DMS114 treated with DMSO at 0.1 percent for 48 hours (cell line): ENCODE data around the gene NDUFS8.

Experiments
- DNase-seq: peaks from one replicate; lab custom pipeline; 2025; ENCODE audit not compliant: unreplicated experiment; lab: John Stamatoyannopoulos, UW

The NDUFS8 gene

DNA sequence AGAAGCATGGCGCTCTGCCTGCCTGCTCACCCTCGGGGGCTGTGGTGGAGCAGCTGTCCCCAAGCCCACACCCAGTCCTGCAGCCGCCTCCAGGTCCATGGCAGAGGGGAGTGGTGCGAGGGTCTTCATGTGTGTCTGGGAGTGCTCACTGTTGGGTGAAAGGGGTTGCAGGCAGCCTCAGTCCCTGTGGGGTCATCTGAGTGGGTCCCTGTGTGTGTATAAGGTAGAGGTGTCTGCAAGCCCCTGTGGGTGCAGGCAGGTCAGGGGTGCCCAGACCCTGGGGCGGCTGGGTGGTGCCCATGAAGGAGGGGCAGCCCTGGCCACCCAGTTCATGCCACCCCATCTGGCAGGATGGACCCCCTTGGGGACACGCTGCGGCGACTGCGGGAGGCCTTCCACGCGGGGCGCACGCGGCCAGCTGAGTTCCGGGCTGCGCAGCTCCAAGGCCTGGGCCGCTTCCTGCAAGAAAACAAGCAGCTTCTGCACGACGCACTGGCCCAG, 15.5 kb upstream of the NDUFS8 start:
- DNase-seq = no peak

DNA sequence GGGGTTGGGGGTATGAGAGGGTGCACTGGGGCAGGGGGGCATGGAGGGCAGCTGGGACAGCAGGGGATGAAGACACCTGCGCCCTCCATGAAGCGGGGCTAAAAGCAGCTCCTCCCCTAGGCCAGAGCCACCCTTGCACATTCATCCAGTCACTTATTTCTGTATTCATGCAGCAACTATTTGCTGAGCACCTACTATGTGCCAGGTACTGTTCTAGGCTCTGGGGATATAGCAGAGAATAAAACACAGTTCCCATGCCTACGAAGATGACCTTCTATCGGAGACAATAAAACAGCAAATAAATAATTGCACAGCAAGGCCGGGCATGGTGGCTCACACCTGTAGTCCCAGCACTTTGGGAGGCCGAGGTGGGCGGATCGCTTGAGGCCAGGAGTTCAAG, 15.0 kb upstream of the NDUFS8 start:
- no peak for DNase-seq

DNA sequence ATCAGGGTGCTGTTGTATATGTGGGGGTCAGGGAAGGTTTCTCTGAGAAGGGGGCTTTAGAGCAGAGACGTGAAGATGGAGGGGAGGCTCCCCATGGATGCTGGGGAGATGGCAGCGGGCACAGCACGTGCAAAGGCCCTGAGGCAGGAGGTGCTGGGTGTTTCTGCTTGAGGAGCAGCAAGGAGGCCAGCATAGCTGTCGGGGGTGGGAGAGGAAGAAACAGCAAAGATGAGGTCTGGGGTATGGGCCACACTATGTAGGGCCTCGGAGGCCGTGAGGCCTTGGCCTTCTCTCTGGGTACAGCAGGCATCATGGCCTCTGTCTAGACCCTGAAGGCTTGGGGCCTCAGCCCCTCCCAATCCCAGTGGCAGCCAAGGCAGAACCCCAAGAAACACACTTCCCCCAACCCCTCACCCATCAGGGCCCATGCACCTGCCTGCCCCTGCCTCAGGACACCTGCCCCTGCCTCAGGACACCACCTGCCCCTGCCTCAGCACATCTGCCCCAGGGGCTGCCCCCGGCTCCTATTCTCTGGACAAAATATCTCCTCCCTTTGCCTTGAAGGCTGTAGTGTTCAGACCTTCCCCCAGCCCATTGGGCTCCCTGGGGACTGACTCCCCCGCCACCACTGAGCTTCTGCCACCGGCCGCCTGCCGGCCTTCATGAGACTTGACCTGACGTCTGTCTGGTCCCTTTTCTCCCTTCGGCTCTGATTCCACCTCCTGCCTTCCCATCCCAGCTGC, 14.1 kb upstream of the NDUFS8 start:
- no peak for DNase-seq

DNA sequence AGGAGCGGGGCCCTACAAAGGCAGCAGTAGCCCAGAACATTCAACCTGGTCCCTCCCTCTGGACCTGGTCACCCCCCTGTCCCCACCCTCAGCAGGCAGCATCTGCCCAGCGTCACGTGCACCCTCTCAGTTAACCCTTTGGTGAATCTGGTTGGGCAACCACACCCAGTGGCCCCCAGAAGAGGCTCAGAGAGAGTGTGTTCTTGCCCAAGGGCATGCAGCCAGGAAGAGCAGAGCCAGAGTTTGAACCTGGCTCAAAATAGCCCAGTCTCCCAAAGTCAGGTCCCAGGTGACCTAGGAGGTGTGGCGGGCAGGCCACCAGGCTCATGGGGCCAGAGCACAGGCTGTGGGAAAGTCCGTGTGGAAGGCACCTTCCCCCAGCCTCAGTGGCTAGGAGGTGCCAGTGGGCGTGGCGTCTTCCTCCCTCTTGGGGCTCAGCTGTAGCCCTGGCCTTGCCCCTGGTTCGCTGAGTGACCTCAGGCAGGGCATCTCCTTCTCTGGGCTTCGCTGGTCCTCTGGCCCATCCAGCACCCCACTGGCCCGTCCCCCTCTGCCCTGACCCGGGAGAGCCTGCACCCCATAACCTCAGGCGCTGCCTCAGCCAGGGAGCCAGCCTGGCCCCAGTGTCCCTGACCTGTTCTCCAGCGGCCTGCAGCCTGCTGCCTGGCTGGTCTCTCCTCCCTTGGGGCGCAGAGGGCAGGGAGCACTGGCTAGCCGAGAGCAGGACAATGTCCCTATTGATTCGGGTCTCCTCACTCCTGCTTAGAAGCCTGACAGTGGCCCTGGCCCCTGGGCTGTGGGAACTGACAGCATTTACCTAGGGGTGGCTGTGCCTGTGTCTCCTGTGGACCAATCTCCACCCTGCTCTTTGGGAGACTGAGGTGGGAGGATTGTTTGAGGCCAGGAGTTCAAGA, 13.3 kb upstream of the NDUFS8 start:
- no peak for DNase-seq

DNA sequence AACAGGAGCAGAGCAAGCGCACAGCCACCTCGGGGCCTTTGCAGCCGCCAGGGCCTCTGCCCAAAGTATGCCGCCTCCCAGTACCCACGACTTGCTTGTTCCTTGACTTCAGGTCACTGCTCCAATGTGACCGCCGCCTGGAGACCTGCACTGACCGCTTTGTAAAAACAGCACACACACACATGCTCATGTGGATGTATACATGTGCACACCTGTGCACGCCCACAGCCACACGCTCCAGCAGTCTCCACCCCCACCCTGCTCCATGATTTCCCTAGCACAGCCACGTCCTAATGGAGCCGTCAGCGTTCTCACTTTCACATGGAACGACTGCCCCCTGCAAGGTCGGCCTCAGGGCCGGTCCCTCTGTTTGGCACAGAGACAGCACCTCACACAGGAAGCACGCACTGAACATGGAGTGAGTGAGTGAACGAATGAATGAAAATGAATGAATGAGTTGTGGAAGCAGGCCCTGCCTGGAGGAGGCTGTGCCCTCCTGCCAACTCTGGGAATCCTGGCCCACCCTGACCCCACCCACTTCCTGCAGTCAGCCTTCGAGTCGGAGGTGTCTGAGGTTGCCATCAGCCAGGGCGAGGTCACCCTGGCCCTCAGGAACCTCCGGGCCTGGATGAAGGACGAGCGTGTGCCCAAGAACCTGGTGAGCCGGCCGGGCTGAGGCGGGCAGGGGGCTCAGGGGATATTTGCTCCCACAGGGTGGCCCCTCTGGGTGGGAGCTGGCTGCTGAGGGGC, 12.3 kb upstream of the NDUFS8 start:
- DNase-seq = no peak

DNA sequence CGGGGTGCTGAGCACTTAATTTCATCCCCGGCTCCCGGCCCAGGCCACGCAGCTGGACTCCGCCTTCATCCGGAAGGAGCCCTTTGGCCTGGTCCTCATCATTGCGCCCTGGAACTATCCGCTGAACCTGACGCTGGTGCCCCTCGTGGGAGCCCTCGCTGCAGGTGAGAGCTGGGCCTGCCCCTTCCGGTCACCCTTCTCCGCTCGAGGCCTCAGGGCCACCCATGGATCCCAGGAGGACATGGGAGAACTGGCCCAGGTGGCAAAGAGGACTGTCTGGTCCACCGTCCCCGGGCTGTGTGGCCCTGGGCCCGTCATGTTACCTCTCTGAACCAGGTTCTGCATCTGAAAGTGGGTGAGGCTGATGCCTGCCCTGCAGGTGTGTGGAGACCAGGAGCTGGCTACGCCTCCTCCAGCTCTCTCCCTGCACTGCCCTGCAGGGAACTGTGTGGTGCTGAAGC, 11.7 kb upstream of the NDUFS8 start:
- DNase-seq = no peak

DNA sequence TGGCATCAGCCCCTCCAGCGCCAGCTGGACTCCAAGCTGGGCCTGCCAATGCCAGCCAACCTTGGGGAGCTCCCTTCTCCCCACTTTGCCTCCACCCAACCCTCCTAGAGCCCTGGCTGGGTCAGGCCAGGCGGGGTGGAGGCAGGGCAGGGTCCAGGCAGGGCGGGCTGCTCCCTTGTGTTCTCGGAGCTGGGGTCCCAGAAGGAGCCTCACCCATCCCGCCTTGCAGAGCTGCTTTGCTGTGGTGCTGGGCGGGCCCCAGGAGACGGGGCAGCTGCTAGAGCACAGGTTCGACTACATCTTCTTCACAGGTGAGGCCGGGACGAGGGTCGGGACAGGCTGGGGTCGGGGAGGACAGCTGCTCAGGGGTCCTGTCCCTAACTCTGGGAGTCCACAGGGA, 11.0 kb upstream of the NDUFS8 start:
- no peak for DNase-seq

DNA sequence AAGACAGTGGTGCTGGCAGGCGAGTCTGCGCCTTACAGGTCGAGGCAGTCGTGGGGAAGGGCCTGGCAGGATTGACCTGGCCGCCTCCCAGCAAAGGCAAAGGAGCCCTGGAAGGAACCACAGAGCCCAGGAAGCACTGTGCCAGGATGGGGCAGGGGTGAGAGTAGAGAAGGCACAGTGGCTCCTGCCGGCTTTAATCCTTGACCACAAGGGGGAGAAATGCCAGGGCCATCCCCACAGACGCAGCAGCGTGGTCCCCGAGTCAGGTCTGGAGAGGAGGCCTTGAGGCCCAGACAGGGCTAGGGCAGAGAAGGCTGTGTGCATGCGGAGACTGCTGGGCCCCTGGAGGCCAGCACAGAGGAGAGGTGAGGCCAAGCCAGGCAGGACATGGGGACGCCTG, 9.9 kb upstream of the NDUFS8 start:
- DNase-seq = peak; percentile 86

DNA sequence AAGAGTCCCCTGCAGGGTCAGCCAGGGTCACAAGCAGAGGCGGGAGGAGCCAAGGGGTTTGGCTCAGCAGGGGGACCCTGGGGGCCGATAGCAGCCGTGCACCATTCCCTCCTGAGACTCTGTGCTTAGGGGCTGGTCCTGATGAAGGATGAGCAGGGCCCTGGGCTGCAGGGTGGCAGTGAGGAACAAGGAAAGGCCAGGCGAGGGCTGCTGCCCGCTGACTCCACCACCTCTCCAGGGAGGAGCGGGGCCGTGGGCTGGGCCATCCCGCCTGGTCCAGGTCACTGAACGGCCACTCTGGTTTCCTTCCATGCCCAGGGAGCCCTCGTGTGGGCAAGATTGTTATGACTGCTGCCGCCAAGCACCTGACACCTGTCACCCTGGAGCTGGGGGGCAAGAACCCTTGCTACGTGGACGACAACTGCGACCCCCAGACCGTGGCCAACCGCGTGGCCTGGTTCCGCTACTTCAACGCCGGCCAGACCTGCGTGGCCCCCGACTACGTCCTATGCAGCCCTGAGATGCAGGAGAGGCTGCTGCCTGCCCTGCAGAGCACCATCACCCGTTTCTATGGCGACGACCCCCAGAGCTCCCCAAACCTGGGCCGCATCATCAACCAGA, 9.2 kb upstream of the NDUFS8 start:
- DNase-seq = no peak

DNA sequence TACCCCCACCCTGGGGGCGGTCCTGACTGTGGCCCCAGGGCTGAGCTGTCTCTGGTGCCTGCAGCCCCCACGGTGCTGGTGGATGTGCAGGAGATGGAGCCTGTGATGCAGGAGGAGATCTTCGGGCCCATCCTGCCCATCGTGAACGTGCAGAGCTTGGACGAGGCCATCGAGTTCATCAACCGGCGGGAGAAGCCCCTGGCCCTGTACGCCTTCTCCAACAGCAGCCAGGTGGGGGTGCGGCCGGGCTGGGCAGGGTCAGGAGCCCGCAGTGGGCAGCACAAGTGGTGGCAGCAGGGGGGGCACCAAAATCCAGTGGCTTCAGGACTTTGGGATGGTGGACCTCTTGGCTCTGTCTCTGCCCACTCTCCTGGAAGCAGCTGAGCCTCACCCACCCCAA, 8.0 kb upstream of the NDUFS8 start:
- no peak for DNase-seq

DNA sequence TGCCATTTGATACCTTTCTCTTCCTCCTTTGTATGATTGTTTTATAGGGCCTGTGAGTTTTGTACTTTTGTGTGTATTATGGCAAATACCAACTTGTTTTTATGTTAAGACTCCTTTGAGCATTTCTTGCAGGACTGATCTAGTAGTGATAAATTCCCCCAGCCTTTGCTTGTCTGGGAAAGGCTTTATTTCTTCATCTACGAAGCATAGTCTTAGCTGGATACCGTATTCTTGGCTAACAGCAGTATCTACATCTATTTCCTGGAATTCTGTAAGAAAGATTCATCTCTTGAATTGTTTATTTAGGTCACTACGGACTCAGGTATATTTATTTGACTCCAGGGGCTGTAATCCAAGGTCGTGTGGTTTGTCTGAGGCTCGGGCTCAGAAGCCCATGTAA, 6.0 kb upstream of the NDUFS8 start:
- no peak for DNase-seq

DNA sequence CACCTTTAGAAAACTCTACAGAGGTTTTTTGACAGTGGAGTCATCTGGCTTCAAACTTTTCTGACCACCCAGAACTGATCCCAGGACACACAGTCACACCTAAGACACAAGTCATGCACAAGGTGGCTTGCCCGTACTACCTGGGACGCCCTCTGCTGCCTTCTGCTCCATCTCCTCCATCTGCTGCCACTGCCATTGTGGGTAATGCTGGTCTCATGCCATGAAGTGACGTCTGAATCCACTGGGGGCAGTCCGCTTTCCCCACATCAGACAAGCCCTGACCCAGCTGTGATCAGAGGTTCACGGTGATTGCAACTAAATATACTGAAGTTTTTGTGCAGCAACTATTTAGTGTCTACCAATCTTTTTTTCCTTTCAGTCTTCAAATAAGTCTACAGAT, 5.4 kb upstream of the NDUFS8 start:
- no peak for DNase-seq

DNA sequence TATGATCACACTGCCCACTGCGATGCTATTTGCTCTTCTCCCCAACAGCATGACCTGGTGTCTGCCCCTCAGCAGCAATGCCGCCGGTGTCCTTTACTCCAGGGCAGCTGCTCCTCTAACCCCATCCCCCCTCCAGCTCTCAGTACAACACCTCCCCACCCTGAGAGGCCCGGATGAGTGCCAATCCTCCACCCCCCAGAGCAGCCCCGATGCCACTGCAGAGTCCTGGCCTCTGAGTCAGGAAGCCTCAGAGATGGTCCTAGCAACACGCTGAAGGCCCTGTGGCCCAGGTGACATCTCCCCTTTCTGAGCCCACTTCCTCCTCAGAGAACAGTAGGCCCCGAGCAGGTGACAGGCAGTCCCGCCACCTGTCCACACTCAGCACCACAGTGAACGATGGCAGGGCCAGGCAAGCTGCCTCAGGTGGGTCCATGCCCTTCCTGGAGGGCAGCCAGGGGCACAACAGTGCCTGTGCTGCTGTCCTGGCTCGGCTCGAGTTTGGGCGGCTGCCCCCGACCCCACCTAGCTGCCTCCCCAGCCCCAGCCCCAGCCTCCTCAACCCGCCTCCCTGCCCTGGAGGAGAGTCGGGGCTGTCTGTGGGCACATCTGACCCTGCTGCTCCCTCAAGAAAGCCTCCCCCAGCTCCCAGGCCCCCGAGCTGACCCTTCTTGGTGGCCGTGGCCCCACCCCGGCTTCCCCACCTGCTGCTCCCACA, 3.9 kb upstream of the NDUFS8 start:
- DNase-seq = no peak

DNA sequence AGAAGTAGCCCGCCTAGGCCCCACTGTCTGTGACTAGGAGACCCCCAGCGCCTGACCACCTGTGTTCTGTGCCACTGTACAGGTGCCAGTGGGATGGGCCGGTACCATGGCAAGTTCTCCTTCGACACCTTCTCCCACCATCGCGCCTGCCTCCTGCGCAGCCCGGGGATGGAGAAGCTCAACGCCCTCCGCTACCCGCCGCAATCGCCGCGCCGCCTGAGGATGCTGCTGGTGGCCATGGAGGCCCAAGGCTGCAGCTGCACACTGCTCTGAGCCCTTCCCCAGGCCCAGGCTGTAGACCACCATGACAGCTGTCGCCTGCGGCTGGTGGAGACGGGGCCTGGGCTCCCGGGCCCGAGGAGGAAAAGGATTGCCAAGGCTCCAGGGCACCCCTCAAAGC, 2.8 kb upstream of the NDUFS8 start:
- no peak for DNase-seq

DNA sequence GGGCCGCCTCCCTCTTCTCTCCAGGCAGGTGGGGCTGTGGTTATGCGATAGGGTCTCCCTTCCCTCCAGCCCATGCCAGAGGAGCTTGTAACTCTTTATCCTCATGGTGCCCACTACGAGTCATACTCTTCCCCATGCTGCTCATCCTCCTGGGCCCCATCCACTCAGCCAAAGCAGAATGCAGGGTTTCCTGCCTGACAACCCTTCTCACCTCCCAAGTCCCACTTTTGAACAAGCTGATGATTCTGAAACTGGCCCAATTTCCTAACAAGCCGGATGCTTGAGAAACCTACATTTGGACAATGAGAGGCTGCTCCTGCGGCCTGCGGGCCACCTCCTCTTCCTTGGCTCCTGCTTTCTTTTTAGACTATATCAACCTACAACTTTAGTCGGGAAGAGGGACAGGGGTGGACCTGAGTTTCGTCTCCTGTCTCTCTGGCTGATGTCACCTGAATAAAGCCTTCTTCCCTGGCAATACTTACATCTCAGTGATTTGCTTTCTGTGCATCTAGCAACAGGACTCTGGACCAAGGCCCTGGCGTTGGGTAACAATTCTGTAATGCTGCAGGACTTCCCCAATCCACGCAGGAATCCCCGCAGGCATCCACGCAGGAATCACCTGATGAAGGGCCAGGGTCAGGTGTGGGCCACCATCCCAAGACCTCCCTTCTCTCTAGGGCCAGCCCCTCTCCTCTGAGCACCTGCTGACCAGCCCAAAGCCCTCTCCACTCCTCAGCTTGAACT, 1.5 kb upstream of the NDUFS8 start:
- DNase-seq = no peak

DNA sequence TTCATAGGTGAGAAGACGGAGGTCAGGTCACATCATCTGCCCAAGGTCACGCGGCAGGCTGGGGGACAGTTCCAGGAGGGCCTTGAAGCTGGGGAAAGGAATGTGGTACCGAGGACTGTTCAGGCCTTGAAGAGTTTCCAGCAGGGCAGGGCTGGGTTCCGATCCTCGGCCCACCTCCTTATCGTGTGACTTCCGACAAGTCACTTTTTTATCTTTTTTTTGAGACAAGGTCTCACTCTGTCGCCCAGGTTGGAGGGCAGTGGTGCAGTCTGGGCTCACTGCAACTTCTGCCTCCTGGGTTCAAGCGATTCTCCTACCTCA, 623 bp downstream of the NDUFS8 start:
- DNase-seq = no peak

DNA sequence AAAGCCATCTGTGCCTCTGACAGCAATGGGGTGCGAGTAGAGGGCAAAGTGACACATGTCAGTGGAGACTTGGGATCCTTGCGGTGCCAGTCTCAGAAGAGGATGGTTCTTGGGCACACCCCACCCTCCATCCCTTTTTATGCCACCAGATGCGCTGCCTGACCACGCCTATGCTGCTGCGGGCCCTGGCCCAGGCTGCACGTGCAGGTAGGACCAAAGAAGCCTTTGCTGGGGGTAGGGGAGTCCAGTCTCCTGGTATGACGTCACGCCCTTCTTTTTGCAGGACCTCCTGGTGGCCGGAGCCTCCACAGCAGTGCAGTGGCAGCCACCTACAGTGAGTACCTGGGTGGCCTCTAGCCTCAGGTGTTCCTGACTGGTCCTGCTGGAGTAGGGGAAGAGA, 1.5 kb downstream of the NDUFS8 start:
- no peak for DNase-seq

DNA sequence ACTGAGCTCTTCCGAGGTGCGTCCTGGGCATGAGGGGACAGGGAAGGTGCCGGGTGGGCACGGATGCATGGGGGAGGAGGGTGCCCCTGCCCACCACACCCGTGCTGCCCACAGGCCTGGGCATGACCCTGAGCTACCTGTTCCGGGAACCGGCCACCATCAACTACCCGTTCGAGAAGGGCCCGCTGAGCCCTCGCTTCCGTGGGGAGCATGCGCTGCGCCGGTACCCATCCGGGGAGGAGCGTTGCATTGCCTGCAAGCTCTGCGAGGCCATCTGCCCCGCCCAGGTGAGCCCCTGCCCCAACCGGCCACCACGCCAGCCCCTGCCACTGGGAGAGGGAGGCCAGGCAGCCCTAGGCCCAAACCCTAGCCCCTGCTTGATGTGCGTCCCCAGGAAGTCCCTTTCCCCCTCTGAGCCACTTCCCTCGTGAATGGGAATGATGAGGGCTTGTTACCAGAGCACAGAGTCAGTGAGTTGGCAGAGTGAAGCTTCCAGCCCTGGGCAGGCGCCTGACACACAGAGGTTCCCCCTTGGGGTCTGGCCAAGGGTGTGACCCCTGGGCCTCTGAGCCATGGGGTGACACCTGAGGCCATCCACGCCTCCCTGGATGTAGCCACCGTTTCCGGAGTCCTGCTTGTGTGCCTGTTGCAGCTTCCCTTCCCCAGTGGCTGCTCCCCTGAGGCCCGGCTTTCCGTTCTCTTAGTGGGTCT, 2.7 kb downstream of the NDUFS8 start:
- no peak for DNase-seq

DNA sequence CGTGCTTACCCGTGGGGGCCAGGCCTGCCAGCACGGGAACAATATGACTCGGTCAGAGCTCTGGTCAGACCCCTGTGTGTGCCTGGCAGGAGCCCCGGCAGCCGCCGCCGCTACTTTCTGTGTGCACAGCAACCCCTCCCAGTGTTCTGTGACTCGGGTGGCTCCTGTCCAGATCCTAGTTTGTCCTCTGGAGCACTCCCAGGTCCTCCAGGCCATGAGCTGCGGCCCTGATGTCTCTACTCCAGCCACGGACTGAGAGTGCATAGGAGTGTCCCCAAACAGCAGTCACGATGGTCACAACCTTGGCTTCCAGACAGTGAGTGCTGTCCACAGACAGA, 3.2 kb downstream of the NDUFS8 start:
- no peak for DNase-seq
